GM18873 (cell line): Measurements from ENCODE around the gene FBLN7.
"Not testable (repeated sequence)": the region's sequence is repeated elsewhere in the genome, so short reads cannot be mapped to it uniquely, and the experiment has no call there.

Experiments
- ATAC-seq: cut with Tn5 transposase; IDR thresholded peaks from one replicate; pipeline ENCODE4 v1.9.1; 2021; ENCODE audit warnings: mild to moderate bottlenecking, moderate library complexity, moderate number of reproducible peaks; ENCODE audit not compliant: unreplicated experiment, low FRiP score

FBLN7 gene, protein sequence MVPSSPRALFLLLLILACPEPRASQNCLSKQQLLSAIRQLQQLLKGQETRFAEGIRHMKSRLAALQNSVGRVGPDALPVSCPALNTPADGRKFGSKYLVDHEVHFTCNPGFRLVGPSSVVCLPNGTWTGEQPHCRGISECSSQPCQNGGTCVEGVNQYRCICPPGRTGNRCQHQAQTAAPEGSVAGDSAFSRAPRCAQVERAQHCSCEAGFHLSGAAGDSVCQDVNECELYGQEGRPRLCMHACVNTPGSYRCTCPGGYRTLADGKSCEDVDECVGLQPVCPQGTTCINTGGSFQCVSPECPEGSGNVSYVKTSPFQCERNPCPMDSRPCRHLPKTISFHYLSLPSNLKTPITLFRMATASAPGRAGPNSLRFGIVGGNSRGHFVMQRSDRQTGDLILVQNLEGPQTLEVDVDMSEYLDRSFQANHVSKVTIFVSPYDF

DNA sequence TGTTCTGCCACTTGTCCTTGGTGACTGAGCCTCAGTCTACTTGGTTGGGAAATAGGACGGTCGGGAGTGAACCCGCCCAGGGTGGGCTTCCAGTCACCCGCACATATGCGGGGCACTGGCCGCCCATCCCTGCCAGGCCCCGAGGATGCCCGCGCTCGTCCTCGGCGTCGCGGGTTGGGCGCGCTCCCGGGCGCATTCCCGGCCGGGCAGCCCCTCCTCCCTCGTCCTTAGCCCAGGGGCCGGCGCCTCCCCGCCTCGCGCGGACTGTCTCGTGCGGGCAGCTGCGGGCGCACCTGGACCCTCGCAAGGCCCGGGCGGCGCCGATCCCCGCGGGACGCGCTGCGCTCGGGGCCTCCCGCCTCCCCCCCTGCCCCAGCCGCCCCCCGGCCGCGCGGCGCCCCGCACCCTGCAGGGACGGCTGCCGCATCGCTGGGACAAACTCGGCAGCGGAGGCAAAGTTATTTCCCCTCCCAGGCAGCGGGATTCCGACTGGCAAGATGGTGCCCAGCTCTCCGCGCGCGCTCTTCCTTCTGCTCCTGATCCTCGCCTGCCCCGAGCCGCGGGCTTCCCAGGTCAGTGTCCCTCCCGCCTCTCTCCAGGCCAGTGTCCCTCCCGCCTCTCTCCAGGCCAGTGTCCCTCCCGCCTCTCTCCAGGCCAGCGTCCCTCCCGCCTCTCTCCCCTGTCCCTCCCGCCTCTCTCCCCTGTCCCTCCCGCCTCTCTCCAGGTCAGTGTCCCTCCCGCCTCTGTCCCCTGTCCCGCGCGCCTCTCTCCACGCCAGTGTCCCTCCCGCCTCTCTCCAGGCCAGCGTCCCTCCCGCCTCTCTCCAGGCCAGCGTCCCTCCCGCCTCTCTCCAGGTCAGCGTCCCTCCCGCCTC, at the start of gene FBLN7:
TSS of gene FBLN7 (plus strand) at position 227 of the 874 bp plus-strand sequence. CDS start at position 498, 271 bp downstream.
- no peak for ATAC-seq

- ATAC-seq = no peak
Observed at GRCh38 chr2:112089375-112089774, 48.8 kb upstream of the FBLN7 start.

- no peak for ATAC-seq
Observed at GRCh38 chr2:112092286-112093041, 45.7 kb upstream of the FBLN7 start.

- ATAC-seq = no peak
Observed at GRCh38 chr2:112093216-112093615, 45.0 kb upstream of the FBLN7 start.

GRCh38 chr2:112095681-112096080, 42.5 kb upstream of the FBLN7 start:
- ATAC-seq = no peak

GRCh38 chr2:112096098-112096497, 42.1 kb upstream of the FBLN7 start:
- ATAC-seq = no peak

GRCh38 chr2:112108178-112108832, 29.9 kb upstream of the FBLN7 start:
- ATAC-seq = no peak

GRCh38 chr2:112109278-112109677, 28.9 kb upstream of the FBLN7 start:
- no peak for ATAC-seq

DNA sequence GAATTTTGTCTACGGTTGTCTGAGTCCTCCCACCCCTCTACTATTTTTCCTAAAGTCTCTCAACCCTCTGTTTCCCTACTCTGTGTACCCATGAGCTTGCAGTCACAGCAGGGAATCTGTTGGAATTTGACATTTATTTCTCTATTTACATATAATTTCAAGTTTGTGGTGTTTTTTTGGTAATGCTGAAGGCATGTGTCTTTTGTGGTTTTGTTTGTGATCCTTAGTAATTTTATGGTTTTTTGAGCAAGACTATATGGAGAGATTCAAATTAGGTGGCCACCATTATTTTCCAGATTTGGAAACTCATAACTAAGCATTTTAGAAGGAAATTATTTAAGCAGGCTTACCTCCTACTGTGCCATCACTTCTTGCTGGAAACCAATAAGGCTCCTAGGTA, 27.2 kb upstream of the FBLN7 start:
- ATAC-seq = no peak

DNA sequence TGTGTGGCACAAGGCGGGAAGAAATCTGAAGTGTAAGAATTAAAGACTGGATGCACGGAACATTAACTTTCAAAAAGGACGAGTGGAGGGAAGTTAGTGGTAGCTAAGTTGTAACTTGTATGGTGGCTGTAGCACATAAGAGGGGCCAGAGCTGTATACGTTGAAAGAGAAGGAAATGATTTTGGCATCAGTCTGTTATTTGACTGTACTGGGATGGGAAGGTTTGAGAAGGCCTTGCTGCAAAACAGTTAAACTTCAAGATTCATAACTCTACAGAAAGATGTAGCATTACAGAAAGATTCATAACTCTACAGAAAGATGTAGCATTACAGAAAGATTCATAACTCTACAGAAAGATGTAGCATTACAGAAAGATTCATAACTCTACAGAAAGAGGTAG, 24.8 kb upstream of the FBLN7 start:
- ATAC-seq = not testable (repeated sequence)

- ATAC-seq = no peak
Observed at GRCh38 chr2:112118148-112118547, 20.0 kb upstream of the FBLN7 start.

GRCh38 chr2:112121682-112122254, 16.4 kb upstream of the FBLN7 start:
- ATAC-seq = no peak

- ATAC-seq = no peak
Observed at GRCh38 chr2:112129060-112129459, 9.1 kb upstream of the FBLN7 start.

- ATAC-seq = no peak
Observed at GRCh38 chr2:112133344-112133743, 4.8 kb upstream of the FBLN7 start.

DNA sequence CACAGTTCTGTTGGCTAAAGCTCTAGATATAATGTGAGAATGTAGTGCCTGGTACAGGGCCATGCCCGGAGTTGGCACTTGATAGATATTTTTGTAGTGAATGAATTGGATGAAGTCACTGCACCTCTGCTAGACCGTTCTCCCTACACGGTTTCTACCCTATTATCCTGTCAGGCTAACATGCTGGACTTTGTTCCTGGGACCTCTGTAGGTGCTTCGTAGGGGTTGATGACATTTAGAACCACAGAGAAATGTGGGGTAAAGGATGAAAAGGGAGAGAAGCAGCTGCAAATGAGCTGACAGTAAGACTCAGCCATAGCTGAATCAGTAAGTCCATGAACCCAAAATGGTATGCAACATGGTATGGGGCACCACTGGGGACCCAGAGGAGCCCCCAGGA, 4.1 kb upstream of the FBLN7 start:
- no peak for ATAC-seq

DNA sequence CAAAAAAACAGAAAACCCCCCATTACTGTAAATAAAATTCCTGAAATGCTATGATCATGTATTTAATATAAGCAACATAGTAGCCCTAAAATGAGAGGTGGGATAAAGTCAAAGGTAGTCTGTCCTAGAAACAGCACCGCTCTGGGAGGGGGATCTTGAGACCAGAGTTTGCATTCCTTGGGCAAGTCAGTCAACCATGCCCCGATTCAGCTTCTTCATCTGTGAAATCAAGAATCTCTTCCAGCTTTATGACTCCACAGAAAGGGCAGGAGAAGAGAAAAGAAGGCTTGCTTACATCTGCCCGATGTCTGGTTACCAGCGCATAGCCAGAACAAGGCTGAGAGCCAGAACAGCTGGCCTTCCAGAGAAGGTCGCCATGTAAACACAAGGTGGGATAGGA, 2.1 kb upstream of the FBLN7 start:
- no peak for ATAC-seq

GRCh38 chr2:112137516-112138158, 548 bp upstream of the FBLN7 start:
- no peak for ATAC-seq

- not testable (repeated sequence) for ATAC-seq
Observed at GRCh38 chr2:112139033-112139614, 939 bp downstream of the FBLN7 start.

- not testable (repeated sequence) for ATAC-seq
Observed at GRCh38 chr2:112139661-112140204, 1.5 kb downstream of the FBLN7 start.
